ENCODE results near the gene GFER.
"Not testable (repeated sequence)": the region's sequence is repeated elsewhere in the genome, so short reads cannot be mapped to it uniquely, and the experiment has no call there.

The GFER gene

GRCh38 chr16:1983544-1984346 lies at the start of gene GFER:
TSS of gene GFER (plus strand) at chr16:1984193. CDS start at chr16:1984219, 26 bp downstream.
- DNase-seq: peak; percentile 89

- no peak for DNase-seq
Observed at GRCh38 chr16:1936945-1937479, 47.0 kb upstream of the GFER start.

- peak; percentile 78 to 88 for DNase-seq
Observed at GRCh38 chr16:1938316-1938715, 45.7 kb upstream of the GFER start.

- no peak for DNase-seq
Observed at GRCh38 chr16:1938910-1939309, 45.1 kb upstream of the GFER start.

- DNase-seq: not testable (repeated sequence)
Observed at GRCh38 chr16:1939833-1940232, 44.2 kb upstream of the GFER start.

- peak in 1 of 2 donors; percentile 31 for DNase-seq
Observed at GRCh38 chr16:1940273-1941161, 43.5 kb upstream of the GFER start.

GRCh38 chr16:1941162-1942046 lies 42.6 kb upstream of the GFER start:
- no peak for DNase-seq

- DNase-seq: peak; percentile 47 to 62
Observed at GRCh38 chr16:1942047-1942809, 41.8 kb upstream of the GFER start.

GRCh38 chr16:1942810-1943726 lies 40.9 kb upstream of the GFER start, which contains the start of gene MSRB1:
TSS of gene MSRB1 (minus strand) at chr16:1943199. CDS start at chr16:1943156, 43 bp downstream.
- DNase-seq: peak; percentile 99 to 100

- DNase-seq: no peak
Observed at GRCh38 chr16:1944612-1945199, 39.3 kb upstream of the GFER start.

GRCh38 chr16:1945559-1946391 lies 38.2 kb upstream of the GFER start:
- no peak for DNase-seq

GRCh38 chr16:1946495-1947368 lies 37.3 kb upstream of the GFER start:
- DNase-seq: no peak

GRCh38 chr16:1947369-1947670 lies 36.7 kb upstream of the GFER start:
- DNase-seq: no peak

- no peak for DNase-seq
Observed at GRCh38 chr16:1949507-1949906, 34.5 kb upstream of the GFER start.

- DNase-seq: no peak
Observed at GRCh38 chr16:1950047-1950446, 33.9 kb upstream of the GFER start.

- no peak for DNase-seq
Observed at GRCh38 chr16:1950559-1950958, 33.4 kb upstream of the GFER start.

- DNase-seq: no peak
Observed at GRCh38 chr16:1953734-1954133, 30.3 kb upstream of the GFER start.

- not testable (repeated sequence) for DNase-seq
Observed at GRCh38 chr16:1957434-1958142, 26.4 kb upstream of the GFER start.

All from inflammatory macrophage treated with lipopolysaccharide for 1 hour (primary cell).